MM.1S (cell line): ENCODE measurements around the gene SHC4.

Source experiments
- DNase-seq: peaks from one replicate; pipeline ENCODE4 v3.0.0-alpha.2; 2015
- H2AFZ ChIP-seq: fragments of 300-600 bp; sonication (generic); 2 replicates; pipeline ENCODE4 v1.6.0; 2016; ENCODE audit warnings: antibody characterized with exemption, low read length
- H3F3A ChIP-seq: fragments of 300-600 bp; sonication (generic); 2 replicates; pipeline ENCODE4 v1.6.1; 2016; ENCODE audit warnings: mild to moderate bottlenecking, antibody characterized with exemption, low read length, moderate library complexity, mixed read lengths; ENCODE audit not compliant: insufficient read depth
- H3K27ac ChIP-seq: fragments of 300-600 bp; sonication (generic); 2 replicates; pipeline ENCODE4 v1.5.1; 2016; ENCODE audit warnings: mild to moderate bottlenecking, low read length
- H3K27me3 ChIP-seq: fragments of 300-600 bp; sonication (generic); replicated peaks from 2 replicates; pipeline ENCODE4 v1.6.0; 2016; ENCODE audit warnings: low read length; ENCODE audit not compliant: insufficient read depth
- H3K36me3 ChIP-seq: fragments of 300-600 bp; sonication (generic); replicated peaks from 2 replicates; pipeline ENCODE4 v1.6.1; 2016; ENCODE audit warnings: mild to moderate bottlenecking, low read length, mixed read lengths; ENCODE audit not compliant: insufficient read depth
- H3K4me1 ChIP-seq: fragments of 300-600 bp; sonication (generic); 2 replicates; pipeline ENCODE4 v1.6.1; 2016; ENCODE audit warnings: low read length, mixed read lengths
- H3K4me2 ChIP-seq: fragments of 300-600 bp; sonication (generic); 2 replicates; pipeline ENCODE4 v1.6.0; 2016; ENCODE audit warnings: low read depth, low read length
- H3K4me3 ChIP-seq: fragments of 300-600 bp; sonication (generic); 2 replicates; pipeline ENCODE4 v1.5.1; 2016; ENCODE audit warnings: low read length, mixed read lengths
- H3K79me2 ChIP-seq: fragments of 300-600 bp; sonication (generic); 2 replicates; pipeline ENCODE4 v1.6.1; 2016; ENCODE audit warnings: mixed run types, low read length, mixed read lengths
- H3K9ac ChIP-seq: fragments of 300-600 bp; sonication (generic); 2 replicates; pipeline ENCODE4 v1.6.1; 2016; ENCODE audit warnings: low read length, mixed read lengths
- H3K9me2 ChIP-seq: fragments of 300-600 bp; sonication (generic); replicated peaks from 2 replicates; pipeline ENCODE4 v1.6.1; 2016; ENCODE audit warnings: mild to moderate bottlenecking, low read length, mixed read lengths; ENCODE audit not compliant: insufficient read depth
- H3K9me3 ChIP-seq: fragments of 300-600 bp; sonication (generic); replicated peaks from 2 replicates; pipeline ENCODE4 v1.6.1; 2016; ENCODE audit warnings: mild to moderate bottlenecking, low read length, mixed read lengths; ENCODE audit not compliant: insufficient read depth
- H4K20me1 ChIP-seq: fragments of 300-600 bp; sonication (generic); 2 replicates; pipeline ENCODE4 v1.6.1; 2016; ENCODE audit warnings: mild to moderate bottlenecking, low read length, moderate library complexity, mixed read lengths; ENCODE audit not compliant: insufficient read depth
- EZH2 ChIP-seq: fragments of 300-600 bp; sonication (generic); optimal IDR thresholded peaks from 2 replicates; pipeline ENCODE3; 2017; ENCODE audit warnings: low read depth, mild to moderate bottlenecking, antibody characterized with exemption, low read length, mixed read lengths
- EZH2phosphoT487 ChIP-seq: fragments of 300-600 bp; sonication (generic); IDR thresholded peaks from 2 replicates; pipeline ENCODE4 v1.6.1; 2018; ENCODE audit warnings: antibody characterized with exemption, low read length
- TF ChIP-seq, protein P1 (sequence below): fragments of 300-600 bp; sonication (generic); IDR thresholded peaks from 2 replicates; pipeline ENCODE4 v1.5.1; 2016; ENCODE audit warnings: antibody characterized with exemption, low read length, mixed read lengths

The SHC4 gene

DNA sequence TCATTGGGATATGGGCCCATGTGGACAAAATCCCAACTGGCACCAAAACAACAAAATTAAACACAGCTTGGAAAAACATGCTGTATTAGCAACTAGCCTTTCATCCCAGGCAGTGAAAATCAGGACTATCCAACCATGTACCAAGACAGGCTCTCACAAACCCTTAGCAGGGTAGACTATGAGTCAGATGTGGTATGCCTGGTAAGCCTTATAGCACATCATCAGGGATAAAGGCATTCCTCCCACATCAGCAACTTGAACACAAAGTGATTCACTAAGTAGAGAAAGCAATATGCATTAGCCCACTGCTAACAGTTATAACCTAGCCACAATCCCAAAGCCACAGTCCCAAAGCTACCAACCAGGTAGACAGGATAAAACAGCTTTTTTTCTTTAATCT is 160.9 kb downstream of the SHC4 start:
- H3K4me1 ChIP-seq = peaks cover 7% of the 10 kb centered on the region
- no peaks in the 10 kb centered on the region for H3K9me2 ChIP-seq
- no peak overlapping the region for H3K4me3 ChIP-seq
- TF ChIP-seq EZH2 (no peak), EZH2phosphoT487 (no peak)
- TF ChIP-seq, protein P1, sequence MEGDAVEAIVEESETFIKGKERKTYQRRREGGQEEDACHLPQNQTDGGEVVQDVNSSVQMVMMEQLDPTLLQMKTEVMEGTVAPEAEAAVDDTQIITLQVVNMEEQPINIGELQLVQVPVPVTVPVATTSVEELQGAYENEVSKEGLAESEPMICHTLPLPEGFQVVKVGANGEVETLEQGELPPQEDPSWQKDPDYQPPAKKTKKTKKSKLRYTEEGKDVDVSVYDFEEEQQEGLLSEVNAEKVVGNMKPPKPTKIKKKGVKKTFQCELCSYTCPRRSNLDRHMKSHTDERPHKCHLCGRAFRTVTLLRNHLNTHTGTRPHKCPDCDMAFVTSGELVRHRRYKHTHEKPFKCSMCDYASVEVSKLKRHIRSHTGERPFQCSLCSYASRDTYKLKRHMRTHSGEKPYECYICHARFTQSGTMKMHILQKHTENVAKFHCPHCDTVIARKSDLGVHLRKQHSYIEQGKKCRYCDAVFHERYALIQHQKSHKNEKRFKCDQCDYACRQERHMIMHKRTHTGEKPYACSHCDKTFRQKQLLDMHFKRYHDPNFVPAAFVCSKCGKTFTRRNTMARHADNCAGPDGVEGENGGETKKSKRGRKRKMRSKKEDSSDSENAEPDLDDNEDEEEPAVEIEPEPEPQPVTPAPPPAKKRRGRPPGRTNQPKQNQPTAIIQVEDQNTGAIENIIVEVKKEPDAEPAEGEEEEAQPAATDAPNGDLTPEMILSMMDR = no peak
- no peak for DNase-seq
- H3K9me3 ChIP-seq = no peaks in the 10 kb centered on the region
- H3K27ac ChIP-seq = no peak overlapping the region
- peaks cover 5% of the 10 kb centered on the region; the same call in 1 of the 2 replicates for H3F3A ChIP-seq
- no peak overlapping the region for H2AFZ ChIP-seq
- H3K27me3 ChIP-seq = no peaks in the 10 kb centered on the region
- no peak overlapping the region for H3K4me2 ChIP-seq
- 0 out of 2 replicates have a peak, but pooled peaks cover 10% of the 10 kb centered on the region for H4K20me1 ChIP-seq
- H3K79me2 ChIP-seq = peaks cover 91% of the 10 kb centered on the region
- no peak overlapping the region for H3K9ac ChIP-seq
- H3K36me3 ChIP-seq = peaks cover 2% of the 10 kb centered on the region; the same call in 1 of the 2 replicates

GRCh38 chr15:48802257-48802656 is 161.5 kb downstream of the SHC4 start:
- Histone ChIP-seq H3K4me1 (peaks cover 7% of the 10 kb centered on the region), H3K27ac (no peak overlapping the region), H3K27me3 (no peaks in the 10 kb centered on the region), H3K9ac (no peak overlapping the region), H3K36me3 (peaks cover 2% of the 10 kb centered on the region; the same call in 1 of the 2 replicates), H3K9me3 (no peaks in the 10 kb centered on the region), H3K4me3 (no peak overlapping the region), H3K79me2 (peaks cover 87% of the 10 kb centered on the region), H4K20me1 (0 out of 2 replicates have a peak, but pooled peaks cover 10% of the 10 kb centered on the region), H3F3A (peaks cover 5% of the 10 kb centered on the region; the same call in 1 of the 2 replicates), H2AFZ (no peak overlapping the region), H3K4me2 (no peak overlapping the region), H3K9me2 (no peaks in the 10 kb centered on the region)
- no peak for TF ChIP-seq EZH2phosphoT487
- no peak for TF ChIP-seq EZH2
- TF ChIP-seq, protein P1 = no peak
- peak; percentile 30 for DNase-seq

GRCh38 chr15:48800811-48801455 is 162.8 kb downstream of the SHC4 start:
- Histone ChIP-seq H3K27me3 (no peaks in the 10 kb centered on the region), H4K20me1 (0 out of 2 replicates have a peak, but pooled peaks cover 10% of the 10 kb centered on the region), H3K27ac (no peak overlapping the region), H3K9me3 (no peaks in the 10 kb centered on the region), H3K9ac (no peak overlapping the region), H3K36me3 (peaks cover 4% of the 10 kb centered on the region; the same call in 1 of the 2 replicates), H2AFZ (no peak overlapping the region), H3F3A (peaks cover 5% of the 10 kb centered on the region; the same call in 1 of the 2 replicates), H3K4me2 (no peak overlapping the region), H3K79me2 (peaks cover 74% of the 10 kb centered on the region), H3K4me3 (no peak overlapping the region), H3K4me1 (peaks cover 7% of the 10 kb centered on the region), H3K9me2 (no peaks in the 10 kb centered on the region)
- DNase-seq = peak; percentile 27
- no peak for TF ChIP-seq EZH2
- TF ChIP-seq, protein P1 = peak; percentile 23; the same call in 1 of the 2 replicates
